ENCODE measurements around the gene SAG.

GRCh38 chr2:233379441-233379840 lies 71.8 kb downstream of the SAG start:
- TF ChIP-seq CTCF (IDR thresholded peaks at IDR 0.05), result no peak
- TF ChIP-seq POLR2A (IDR thresholded peaks at IDR 0.05), result no peak
